ENCODE data around the gene ZSCAN31.
"Not testable (repeated sequence)": the region's sequence is repeated elsewhere in the genome, so short reads cannot be mapped to it uniquely, and the experiment has no call there.

The ZSCAN31 gene

DNA sequence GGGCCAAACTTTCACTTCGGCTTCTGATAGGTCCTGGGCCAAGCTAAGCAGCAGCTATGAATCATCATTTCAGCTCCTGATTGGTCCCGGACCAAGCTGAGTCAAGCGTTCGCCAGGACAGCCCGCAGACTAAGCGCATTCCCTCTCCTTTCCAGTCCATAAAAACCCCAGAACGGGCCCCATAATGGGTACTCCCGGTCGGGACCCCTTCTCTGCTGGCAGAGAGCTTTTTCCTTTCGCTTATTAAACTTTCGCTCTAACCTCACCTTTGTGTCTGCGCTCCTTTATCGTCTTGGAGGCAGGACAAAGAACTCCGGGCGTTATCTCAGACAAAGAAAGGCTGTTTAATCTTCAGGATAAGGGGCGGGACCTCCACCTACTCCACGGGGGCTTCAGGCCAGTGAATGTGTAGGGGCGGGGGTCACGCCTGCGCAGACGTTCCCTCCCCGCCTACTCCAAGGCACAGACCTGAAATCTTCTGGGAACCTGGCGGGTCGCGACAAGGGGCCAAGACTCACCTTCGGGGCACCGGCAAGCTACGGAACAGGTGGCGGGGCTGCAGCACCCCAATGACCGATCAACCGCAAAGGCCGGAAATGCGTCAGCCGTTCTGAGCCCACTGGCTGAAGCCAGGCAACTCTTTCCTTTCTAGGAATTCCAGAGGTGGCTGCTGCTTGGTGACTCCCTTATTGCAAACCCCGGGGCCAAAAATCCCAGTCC lies at the start of gene ZSCAN31:
Gene ZSCAN31, minus strand, starts transcription at position 585 of the 720 bp plus-strand sequence. CDS start 6,465 bp downstream, outside the sequence.
- DNase-seq, result peak; percentile 97

- no peak for DNase-seq
These were observed 48.2 kb upstream of the ZSCAN31 start for GRCh38 chr6:28384143-28384533.

DNA sequence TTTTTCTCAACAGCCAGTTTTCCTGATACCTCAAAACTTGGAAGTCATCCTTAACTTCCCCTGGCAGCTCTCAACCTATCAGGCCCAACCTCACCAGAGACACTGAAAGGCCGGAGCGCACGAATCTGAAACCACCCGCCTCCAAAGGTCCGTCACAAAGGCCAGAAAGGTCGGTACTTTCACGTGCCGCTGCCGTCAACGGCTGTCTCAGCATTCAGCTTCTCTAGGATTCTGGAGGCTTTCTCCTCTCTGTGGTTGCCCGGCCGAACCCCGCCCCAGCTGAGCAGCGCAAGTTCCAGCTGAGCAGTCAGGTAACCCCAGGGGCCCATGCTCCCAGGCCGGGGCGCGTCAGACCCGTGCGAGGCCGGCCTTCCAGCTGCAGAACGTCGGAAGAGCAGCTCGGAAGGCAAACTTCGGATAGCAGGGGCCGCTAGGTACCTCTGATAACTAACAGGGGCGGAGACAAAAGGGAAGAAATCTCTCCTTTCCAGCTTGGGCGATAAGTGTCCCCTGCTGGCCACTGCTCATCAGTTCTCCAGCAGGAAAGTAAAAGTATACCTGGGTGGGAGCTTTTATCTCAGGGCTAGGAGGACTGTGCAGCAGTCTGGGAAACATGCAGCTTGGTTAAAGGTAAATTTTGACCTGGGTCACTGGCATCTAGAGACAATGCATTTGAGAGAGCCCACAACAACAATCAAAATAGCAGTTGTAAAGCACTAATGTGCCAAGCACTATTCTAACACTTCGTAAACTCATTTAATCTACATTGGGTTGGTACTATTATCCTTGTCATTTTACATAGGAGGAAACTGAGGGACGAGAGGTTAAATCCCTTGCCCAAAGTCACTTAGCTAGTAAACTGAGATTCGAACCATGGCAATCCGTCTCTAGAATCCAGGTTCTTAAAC lies 47.5 kb upstream of the ZSCAN31 start:
- no peak for DNase-seq

DNA sequence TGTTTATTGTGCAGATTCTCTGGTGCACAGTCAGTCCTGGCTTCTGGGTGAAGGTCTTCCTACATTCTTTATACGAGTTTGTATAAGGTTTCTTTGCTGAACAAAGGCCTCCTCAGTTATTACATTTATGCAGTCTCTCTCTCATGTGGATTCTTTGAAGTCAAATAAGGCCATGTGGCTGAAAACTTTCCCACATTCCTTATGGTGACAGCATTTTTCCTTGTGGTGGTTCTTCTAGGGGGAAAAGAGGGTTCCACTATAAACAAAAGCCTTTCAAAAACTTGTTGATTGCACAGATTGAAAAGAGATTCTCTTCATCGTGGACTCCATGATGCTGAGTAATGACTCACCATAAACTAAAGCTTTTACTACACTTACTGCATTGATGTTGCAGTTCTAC lies 44.4 kb upstream of the ZSCAN31 start:
- no peak for DNase-seq

GRCh38 chr6:28378644-28379043 lies 42.7 kb upstream of the ZSCAN31 start:
- no peak for DNase-seq

DNA sequence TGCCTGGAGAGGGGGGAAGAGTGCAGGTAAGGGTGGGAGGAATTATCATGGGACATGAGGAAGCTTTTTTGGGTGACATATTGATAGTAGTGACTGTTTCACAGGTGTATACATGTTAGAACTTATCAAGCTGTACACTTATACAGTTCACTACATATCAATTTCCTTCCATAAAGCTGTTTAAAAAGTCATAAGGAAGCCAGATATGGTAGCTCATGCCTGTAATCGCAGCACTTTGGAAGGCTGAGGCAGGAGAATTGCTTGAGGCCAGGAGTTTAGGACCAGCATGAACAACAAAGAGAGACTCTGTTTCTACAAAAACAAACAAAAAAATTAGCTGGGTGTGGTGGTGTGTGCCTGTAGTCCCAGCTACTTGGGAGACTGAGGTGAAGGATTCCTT lies 41.9 kb upstream of the ZSCAN31 start:
- DNase-seq, result no peak

GRCh38 chr6:28373925-28374324 lies 38.0 kb upstream of the ZSCAN31 start:
- no peak for DNase-seq

- no peak for DNase-seq
These were observed 35.9 kb upstream of the ZSCAN31 start for GRCh38 chr6:28371706-28372451.

GRCh38 chr6:28371280-28371679 lies 35.3 kb upstream of the ZSCAN31 start:
- no peak for DNase-seq

GRCh38 chr6:28370440-28370839 lies 34.5 kb upstream of the ZSCAN31 start:
- DNase-seq, result no peak

- DNase-seq, result no peak
These were observed 33.5 kb upstream of the ZSCAN31 start for GRCh38 chr6:28369463-28369862.

- DNase-seq, result no peak
These were observed 32.6 kb upstream of the ZSCAN31 start for GRCh38 chr6:28368522-28368921.

DNA sequence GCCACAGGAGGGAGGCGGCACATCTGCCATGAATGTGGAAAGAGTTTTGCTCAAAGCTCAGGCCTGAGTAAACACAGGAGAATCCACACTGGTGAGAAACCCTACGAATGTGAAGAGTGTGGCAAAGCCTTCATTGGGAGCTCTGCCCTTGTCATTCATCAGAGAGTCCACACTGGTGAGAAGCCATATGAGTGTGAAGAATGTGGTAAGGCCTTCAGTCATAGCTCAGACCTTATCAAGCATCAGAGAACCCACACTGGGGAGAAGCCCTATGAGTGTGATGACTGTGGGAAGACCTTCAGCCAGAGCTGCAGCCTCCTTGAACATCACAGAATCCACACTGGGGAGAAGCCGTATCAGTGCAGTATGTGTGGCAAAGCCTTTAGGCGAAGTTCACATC lies 29.6 kb upstream of the ZSCAN31 start:
- DNase-seq, result not testable (repeated sequence)

DNA sequence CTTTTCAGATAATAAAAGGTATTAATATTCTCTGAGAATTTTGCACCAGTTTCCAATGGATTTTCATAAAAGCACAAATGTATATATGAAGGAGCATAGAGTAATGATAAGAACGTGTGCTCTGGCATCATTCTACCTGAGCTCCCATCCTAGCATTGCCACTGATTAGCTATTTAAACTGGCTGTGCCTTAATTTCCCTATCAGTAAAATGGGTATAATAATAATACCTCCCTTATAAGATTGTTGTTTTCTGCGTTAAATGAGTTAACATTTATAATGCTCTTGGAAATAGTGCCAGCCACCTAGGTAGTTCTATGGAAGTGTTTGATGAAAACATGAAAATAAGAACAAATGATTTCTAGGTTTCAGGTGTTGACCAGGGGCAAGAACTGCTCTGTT lies 25.0 kb upstream of the ZSCAN31 start:
- DNase-seq, result no peak

DNA sequence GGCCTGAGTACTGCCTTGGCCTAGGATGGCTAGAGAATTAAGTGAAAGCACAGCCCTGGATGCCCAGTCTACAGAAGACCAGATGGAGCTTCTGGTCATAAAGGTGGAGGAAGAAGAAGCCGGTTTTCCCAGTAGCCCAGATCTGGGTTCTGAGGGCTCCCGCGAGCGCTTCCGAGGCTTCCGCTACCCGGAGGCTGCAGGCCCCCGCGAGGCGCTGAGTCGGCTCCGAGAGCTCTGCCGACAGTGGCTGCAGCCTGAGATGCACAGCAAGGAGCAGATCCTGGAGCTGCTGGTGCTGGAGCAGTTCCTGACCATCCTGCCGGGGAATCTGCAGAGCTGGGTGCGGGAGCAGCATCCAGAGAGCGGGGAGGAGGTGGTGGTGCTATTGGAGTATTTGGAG lies 23.6 kb upstream of the ZSCAN31 start:
- DNase-seq, result not testable (repeated sequence)

DNA sequence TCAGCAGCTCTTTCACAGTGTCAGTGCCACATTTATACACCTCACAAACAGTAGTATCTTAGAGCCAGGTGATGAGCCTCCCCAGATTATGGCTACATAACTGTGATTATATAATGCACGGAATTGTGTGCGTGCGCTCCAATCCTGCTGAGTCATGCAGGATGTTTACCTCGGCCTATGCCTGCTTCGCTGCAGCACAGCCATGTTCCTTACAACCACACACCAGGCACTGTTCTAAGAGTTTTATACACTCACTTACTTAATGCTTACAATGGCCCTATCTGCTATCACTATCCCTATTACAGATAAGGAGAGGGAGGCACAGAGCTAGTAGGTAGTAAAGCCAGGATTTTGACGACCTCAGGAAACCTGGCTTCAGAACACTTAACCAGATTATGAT lies 21.1 kb upstream of the ZSCAN31 start:
- peak; percentile 24 for DNase-seq

DNA sequence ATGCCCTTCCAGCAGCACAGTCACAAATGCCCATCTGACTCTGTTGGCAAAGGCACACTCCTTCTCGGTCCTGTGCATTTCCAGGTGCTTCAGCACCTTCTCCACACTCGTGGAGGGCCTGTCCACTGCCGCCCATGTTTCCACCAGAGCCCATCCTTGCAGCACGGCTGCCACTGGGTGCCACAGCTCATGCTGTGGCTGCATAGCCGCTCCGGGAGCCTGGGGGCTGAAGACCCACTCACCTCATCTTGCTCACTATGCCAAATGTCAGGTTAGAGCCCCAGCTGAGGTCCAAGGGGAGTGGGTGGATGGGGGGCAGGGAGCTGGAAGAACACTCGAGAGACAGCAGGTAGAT lies 20.7 kb upstream of the ZSCAN31 start:
- DNase-seq, result no peak

DNA sequence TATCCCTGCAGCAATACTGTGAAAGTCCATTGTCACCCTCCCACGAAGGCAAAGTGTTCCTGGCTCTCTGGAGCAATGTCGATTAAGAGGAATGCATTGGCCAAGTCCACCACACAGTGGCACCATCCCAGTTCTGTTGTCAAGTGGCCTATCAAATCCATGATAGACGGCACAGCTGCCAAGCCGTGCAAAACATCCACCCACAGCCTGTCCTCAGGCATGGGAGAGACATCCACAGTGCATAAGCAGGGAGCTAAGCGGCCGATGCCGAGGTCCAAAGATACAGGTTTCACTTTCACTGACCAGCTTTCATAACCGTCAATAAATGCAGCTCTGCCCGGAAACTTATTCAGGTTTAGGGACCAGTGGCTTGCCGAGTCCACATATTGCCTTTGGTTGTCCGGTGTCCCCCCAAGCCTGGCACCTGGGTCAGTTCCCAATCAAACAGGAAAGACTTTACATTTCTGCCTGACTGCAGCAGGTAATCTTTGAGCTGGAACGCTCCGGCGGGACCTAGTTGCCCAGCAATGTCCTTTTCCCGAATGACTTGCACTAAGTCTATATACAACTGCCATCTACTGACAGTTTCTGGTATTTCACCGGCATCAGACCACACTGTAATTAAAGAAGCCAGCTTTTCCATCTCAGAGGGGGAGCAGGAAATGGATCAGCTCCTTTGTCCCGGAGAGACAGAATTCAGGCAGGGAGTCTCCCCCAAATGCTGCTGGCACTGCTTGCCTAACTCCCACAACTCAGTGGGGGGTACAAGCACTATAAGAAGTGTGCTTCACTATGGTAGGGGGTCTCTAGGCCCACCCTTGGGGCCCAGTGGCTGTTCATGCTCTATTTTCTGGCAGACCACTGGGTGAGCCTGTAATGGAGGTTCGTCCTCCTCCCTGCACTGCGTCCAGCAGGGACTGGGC lies 20.1 kb upstream of the ZSCAN31 start:
- DNase-seq, result peak; percentile 90

GRCh38 chr6:28354688-28355554 lies 19.0 kb upstream of the ZSCAN31 start:
- DNase-seq, result no peak

GRCh38 chr6:28353981-28354676 lies 18.2 kb upstream of the ZSCAN31 start:
- no peak for DNase-seq

DNA sequence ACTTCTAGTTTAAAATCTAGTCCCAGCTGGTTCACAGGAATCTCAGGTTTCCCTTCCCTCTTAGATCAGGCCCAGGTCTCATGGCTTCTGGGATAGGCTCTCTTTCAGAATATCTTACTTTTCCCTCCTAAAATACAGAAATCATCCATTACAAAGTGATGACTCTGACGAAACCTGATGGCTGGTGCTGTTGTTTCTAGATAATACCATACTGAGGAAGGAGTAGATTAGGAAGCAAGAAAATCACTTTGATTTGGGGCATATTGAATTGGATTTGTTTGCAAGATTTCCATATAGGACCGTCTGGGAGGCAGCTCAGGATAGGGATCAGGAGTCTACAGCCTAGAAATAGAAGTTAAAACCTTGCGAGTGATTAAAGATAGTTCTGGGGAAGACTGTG lies 17.4 kb upstream of the ZSCAN31 start:
- DNase-seq, result no peak

Data from NCI-H82 (cell line).